NT2/D1 (cell line): ENCODE measurements around the gene MKS1.

Experiments
- DNase-seq: peaks from one replicate; pipeline ENCODE4 v3.0.0-alpha.2; 2011; ENCODE audit warnings: low read depth, low spot score
- H3K27me3 ChIP-seq: 2 replicates; pipeline ENCODE4 v1.6.0; 2011; ENCODE audit warnings: mild to moderate bottlenecking; ENCODE audit not compliant: insufficient read length, insufficient read depth
- H3K36me3 ChIP-seq: 2 replicates; pipeline ENCODE4 v1.6.1; 2011; ENCODE audit warnings: mild to moderate bottlenecking, low read length, mixed read lengths; ENCODE audit not compliant: insufficient read depth, insufficient read length
- H3K4me1 ChIP-seq: 2 replicates; pipeline ENCODE4 v1.5.1; 2011; ENCODE audit not compliant: insufficient read depth, insufficient read length
- H3K4me3 ChIP-seq: 2 replicates; pipeline ENCODE4 v1.5.1; 2011; ENCODE audit warnings: low read depth; ENCODE audit not compliant: insufficient read length
- H3K9ac ChIP-seq: 2 replicates; pipeline ENCODE4 v1.6.0; 2011; ENCODE audit warnings: low read depth; ENCODE audit not compliant: insufficient read length
- H3K9me3 ChIP-seq: 2 replicates; pipeline ENCODE4 v1.5.1; 2011; ENCODE audit warnings: mild to moderate bottlenecking, low read length; ENCODE audit not compliant: insufficient read depth
- SUZ12 ChIP-seq: IDR thresholded peaks from 2 replicates; pipeline ENCODE4 v1.6.1; 2011; ENCODE audit not compliant: insufficient read length, insufficient read depth; ENCODE audit errors: extremely low read depth
- YY1 ChIP-seq: IDR thresholded peaks from 2 replicates; pipeline ENCODE4 v1.6.1; 2011; ENCODE audit not compliant: insufficient read length, insufficient read depth
- ZNF274 ChIP-seq: IDR thresholded peaks from 2 replicates; pipeline ENCODE4 v1.6.1; 2011; ENCODE audit warnings: mild to moderate bottlenecking, low read depth, low read length

Gene MKS1

GRCh38 chr17:58219007-58219788, at the start of gene MKS1:
TSS of gene MKS1 (minus strand) at chr17:58219255. CDS start at chr17:58219230, 25 bp downstream.
- H3K4me1 ChIP-seq, result no peaks in the 10 kb centered on the region
- H3K36me3 ChIP-seq, result peaks cover 20% of the 10 kb centered on the region
- peak within 1 kb of the TSS; percentile 91 for H3K9ac ChIP-seq

GRCh38 chr17:58268326-58268725, 49.3 kb upstream of the MKS1 start:
- TF ChIP-seq ZNF274, result no peak
- TF ChIP-seq SUZ12, result no peak
- TF ChIP-seq YY1, result no peak
- Histone ChIP-seq H3K27me3 (peaks cover 3% of the 10 kb centered on the region), H3K36me3 (no peaks in the 10 kb centered on the region), H3K9me3 (no peaks in the 10 kb centered on the region), H3K9ac (no peak overlapping the region), H3K4me1 (no peaks in the 10 kb centered on the region), H3K4me3 (no peak overlapping the region)
- DNase-seq, result no peak

More at GRCh38 chr17:58219007-58219788, at the start of gene MKS1:
- Histone ChIP-seq H3K9me3 (no peaks in the 10 kb centered on the region), H3K27me3 (no peaks in the 10 kb centered on the region), H3K4me3 (peak within 1 kb of the TSS; percentile 94)
- peak; percentile 86 for TF ChIP-seq YY1
- TF ChIP-seq SUZ12, result no peak
- peak; percentile 86 for DNase-seq

- H3K27me3 ChIP-seq, result peaks cover 3% of the 10 kb centered on the region
- TF ChIP-seq ZNF274 (no peak), YY1 (no peak), SUZ12 (no peak)
These were observed 48.6 kb upstream of the MKS1 start for GRCh38 chr17:58267347-58268324.

GRCh38 chr17:58265902-58266875, 47.1 kb upstream of the MKS1 start:
- no peak for DNase-seq
- H3K9me3 ChIP-seq, result no peaks in the 10 kb centered on the region
- H3K4me3 ChIP-seq, result no peak overlapping the region
- peaks cover 3% of the 10 kb centered on the region for H3K27me3 ChIP-seq
- no peaks in the 10 kb centered on the region for H3K4me1 ChIP-seq
- no peak for TF ChIP-seq YY1
- TF ChIP-seq ZNF274, result no peak
- TF ChIP-seq SUZ12, result no peak
- no peaks in the 10 kb centered on the region for H3K36me3 ChIP-seq
- H3K9ac ChIP-seq, result no peak overlapping the region

More at GRCh38 chr17:58267347-58268324, 48.6 kb upstream of the MKS1 start:
- H3K36me3 ChIP-seq, result no peaks in the 10 kb centered on the region
- no peak for DNase-seq
- H3K9ac ChIP-seq, result no peak overlapping the region
- no peaks in the 10 kb centered on the region for H3K9me3 ChIP-seq
- no peaks in the 10 kb centered on the region for H3K4me1 ChIP-seq
- H3K4me3 ChIP-seq, result no peak overlapping the region

GRCh38 chr17:58265271-58265670, 46.2 kb upstream of the MKS1 start:
- TF ChIP-seq YY1, result no peak
- TF ChIP-seq SUZ12, result no peak
- TF ChIP-seq ZNF274, result no peak
- no peaks in the 10 kb centered on the region for H3K36me3 ChIP-seq
- no peak for DNase-seq
- no peak overlapping the region for H3K4me3 ChIP-seq
- no peaks in the 10 kb centered on the region for H3K4me1 ChIP-seq
- H3K9me3 ChIP-seq, result no peaks in the 10 kb centered on the region
- no peak overlapping the region for H3K9ac ChIP-seq
- peaks cover 3% of the 10 kb centered on the region for H3K27me3 ChIP-seq

GRCh38 chr17:58264407-58265103, 45.5 kb upstream of the MKS1 start:
- Histone ChIP-seq H3K9ac (no peak overlapping the region), H3K4me3 (no peak overlapping the region), H3K27me3 (peaks cover 3% of the 10 kb centered on the region), H3K4me1 (no peaks in the 10 kb centered on the region), H3K36me3 (no peaks in the 10 kb centered on the region), H3K9me3 (no peaks in the 10 kb centered on the region)
- no peak for DNase-seq
- TF ChIP-seq ZNF274, result no peak
- no peak for TF ChIP-seq YY1
- no peak for TF ChIP-seq SUZ12
